HG02885 (cell line): ENCODE results near the gene CARD18.

Source experiments
- ATAC-seq: cut with Tn5 transposase; IDR thresholded peaks from one replicate; pipeline ENCODE4 v1.9.1; 2021; ENCODE audit warnings: mild to moderate bottlenecking; ENCODE audit not compliant: unreplicated experiment, poor library complexity

Gene CARD18

GRCh38 chr11:105139669-105140068 lies at the start of gene CARD18:
Gene CARD18 (minus strand): TSS chr11:105139769. CDS start chr11:105139726, 43 bp downstream.
- no peak for ATAC-seq

GRCh38 chr11:105183987-105184386 lies 44.4 kb upstream of the CARD18 start:
- no peak for ATAC-seq

- ATAC-seq = no peak
Observed at GRCh38 chr11:105183426-105183825, 43.9 kb upstream of the CARD18 start.

- no peak for ATAC-seq
Observed at GRCh38 chr11:105181521-105181920, 42.0 kb upstream of the CARD18 start.

GRCh38 chr11:105181100-105181499 lies 41.5 kb upstream of the CARD18 start:
- ATAC-seq = no peak

- no peak for ATAC-seq
Observed at GRCh38 chr11:105179542-105180278, 40.1 kb upstream of the CARD18 start.

- no peak for ATAC-seq
Observed at GRCh38 chr11:105177658-105178057, 38.1 kb upstream of the CARD18 start.

GRCh38 chr11:105168457-105168856 lies 28.9 kb upstream of the CARD18 start:
- no peak for ATAC-seq

- no peak for ATAC-seq
Observed at GRCh38 chr11:105167244-105167643, 27.7 kb upstream of the CARD18 start.

GRCh38 chr11:105164208-105164607 lies 24.6 kb upstream of the CARD18 start:
- ATAC-seq = no peak

GRCh38 chr11:105162506-105162905 lies 22.9 kb upstream of the CARD18 start:
- no peak for ATAC-seq

GRCh38 chr11:105158436-105158835 lies 18.9 kb upstream of the CARD18 start:
- no peak for ATAC-seq

GRCh38 chr11:105156720-105157119 lies 17.2 kb upstream of the CARD18 start:
- no peak for ATAC-seq

GRCh38 chr11:105156231-105156630 lies 16.7 kb upstream of the CARD18 start:
- ATAC-seq = no peak

GRCh38 chr11:105155679-105156078 lies 16.1 kb upstream of the CARD18 start:
- no peak for ATAC-seq

- ATAC-seq = no peak
Observed at GRCh38 chr11:105153392-105153791, 13.8 kb upstream of the CARD18 start.

- no peak for ATAC-seq
Observed at GRCh38 chr11:105152560-105152959, 13.0 kb upstream of the CARD18 start.

- no peak for ATAC-seq
Observed at GRCh38 chr11:105152021-105152512, 12.5 kb upstream of the CARD18 start.

GRCh38 chr11:105149477-105149876 lies 9.9 kb upstream of the CARD18 start:
- no peak for ATAC-seq

GRCh38 chr11:105148241-105148640 lies 8.7 kb upstream of the CARD18 start:
- no peak for ATAC-seq

- ATAC-seq = no peak
Observed at GRCh38 chr11:105144887-105145286, 5.3 kb upstream of the CARD18 start.

- ATAC-seq = no peak
Observed at GRCh38 chr11:105142167-105142566, 2.6 kb upstream of the CARD18 start.
